K562 (cell line): ENCODE measurements around the gene HNRNPA3. TPM values are rescaled to one million over a fixed set of nuclear protein-coding genes. Genes with fewer than 3 reads are reported as not detected.

ENCODE experiments used
- ARNT ChIP-seq, 2 experiments: fragments of 450-650 bp; IDR thresholded peaks; 2 replicates each; pipeline ENCODE4 v1.6.1; 2016; ENCODE audit warnings: mild to moderate bottlenecking in 1 of 2
- ATF2 ChIP-seq: sonication (generic); formaldehyde crosslinking; IDR thresholded peaks from 2 replicates; pipeline ENCODE4 v1.8.1; 2022; ENCODE audit warnings: missing genetic modification reagents
- CREB1 ChIP-seq, 2 experiments: sonication (generic) in 1 of 2; formaldehyde crosslinking in 1 of 2; IDR thresholded peaks; 2 replicates each; pipeline versions ENCODE4 v1.6.1 to v1.8.0; 2012 to 2022; ENCODE audit warnings: inconsistent platforms in 1 of 2, mild to moderate bottlenecking in 1 of 2, missing genetic modification reagents in 1 of 2, moderate library complexity in 1 of 2
- DDX20 ChIP-seq: fragments of 450-650 bp; IDR thresholded peaks from 2 replicates; pipeline ENCODE4 v1.6.1; 2016; ENCODE audit warnings: missing genetic modification characterization, low read depth, mild to moderate bottlenecking, missing compliant biosample characterization, moderate library complexity
- E2F1 ChIP-seq: sonication (generic); formaldehyde crosslinking; IDR thresholded peaks from 2 replicates; pipeline ENCODE4 v1.8.1; 2023; ENCODE audit warnings: mild to moderate bottlenecking, missing genetic modification reagents, moderate library complexity
- EP400 ChIP-seq: fragments of 450-650 bp; IDR thresholded peaks from 2 replicates; pipeline ENCODE4 v1.6.1; 2017; ENCODE audit warnings: antibody characterized with exemption, mild to moderate bottlenecking, moderate library complexity
- ETV5 ChIP-seq: sonication (generic); formaldehyde crosslinking; IDR thresholded peaks from 2 replicates; pipeline ENCODE4 v1.4.0; 2020; ENCODE audit warnings: low read depth, mild to moderate bottlenecking, missing genetic modification reagents
- EWSR1 ChIP-seq: fragments of 450-650 bp; IDR thresholded peaks from 2 replicates; pipeline ENCODE4 v1.6.1; 2018; ENCODE audit warnings: borderline replicate concordance, mild to moderate bottlenecking, low read depth, moderate library complexity; ENCODE audit not compliant: partially characterized antibody
- FIP1L1 ChIP-seq: fragments of 200-400 bp; formaldehyde crosslinking; IDR thresholded peaks from 2 replicates; pipeline ENCODE4 v1.6.1; 2018; ENCODE audit warnings: mild to moderate bottlenecking, low read depth, low read length; ENCODE audit not compliant: poor library complexity, severe bottlenecking
- GABPA ChIP-seq: fragments of 200-800 bp; sonication (Bioruptor generic); conservative IDR thresholded peaks from 2 replicates; pipeline ENCODE4 v1.6.1; 2016; ENCODE audit warnings: low read depth, missing genetic modification characterization, missing compliant biosample characterization
- GATAD2B ChIP-seq: fragments of 450-650 bp; IDR thresholded peaks from 2 replicates; pipeline ENCODE4 v1.6.1; 2017; ENCODE audit warnings: mild to moderate bottlenecking, borderline replicate concordance
- HCFC1 ChIP-seq: IDR thresholded peaks from 2 replicates; pipeline ENCODE4 v1.6.1; 2012; ENCODE audit warnings: low read depth, low read length, improper control_type of control experiment
- KDM1A ChIP-seq, 2 experiments: fragments of 450-650 bp; IDR thresholded peaks; 2 replicates each; pipeline ENCODE4 v1.6.1; 2016; ENCODE audit warnings: mild to moderate bottlenecking in 2 of 2
- NRF1 ChIP-seq, 2 experiments: fragments of 450-650 bp; IDR thresholded peaks in 1 of 2; conservative IDR thresholded peaks in 1 of 2; 2 replicates each; pipeline ENCODE4 v1.6.1; 2014; ENCODE audit warnings: mild to moderate bottlenecking in 2 of 2
- POU5F1 ChIP-seq: fragments of 150-350 bp; IDR thresholded peaks from 2 replicates; pipeline ENCODE4 v1.6.1; 2014; ENCODE audit warnings: borderline replicate concordance, low read length, low read depth, mild to moderate bottlenecking; ENCODE audit not compliant: partially characterized antibody
- PRPF4 ChIP-seq: fragments of 200-400 bp; formaldehyde crosslinking; IDR thresholded peaks from one replicate; pipeline ENCODE4 v1.6.1; 2017; ENCODE audit warnings: low read length, low read depth, mild to moderate bottlenecking; ENCODE audit not compliant: insufficient read depth, poor library complexity, severe bottlenecking
- RBM25 ChIP-seq: fragments of 200-400 bp; formaldehyde crosslinking; IDR thresholded peaks from 2 replicates; pipeline ENCODE4 v1.6.1; 2018; ENCODE audit warnings: low read length, low read depth, moderate library complexity; ENCODE audit not compliant: severe bottlenecking
- RBM39 ChIP-seq: fragments of 200-400 bp; formaldehyde crosslinking; optimal IDR thresholded peaks from 2 replicates; pipeline ENCODE3; 2018; ENCODE audit warnings: low read depth, low read length
- SP2 ChIP-seq: IDR thresholded peaks from 2 replicates; pipeline ENCODE4 v1.6.1; 2011; ENCODE audit warnings: mild to moderate bottlenecking, low read depth, low read length, moderate library complexity; ENCODE audit not compliant: poor library complexity, severe bottlenecking; ENCODE audit errors: extremely low read depth
- ZFPM2 ChIP-seq: fragments of 250-450 bp; sonication (Bioruptor Pico); IDR thresholded peaks from 2 replicates; pipeline ENCODE4 v1.5.1; 2022; ENCODE audit warnings: mild to moderate bottlenecking
- ZNF175 ChIP-seq: fragments of 200-800 bp; sonication (Bioruptor generic); IDR thresholded peaks from 2 replicates; pipeline ENCODE4 v1.6.1; 2016; ENCODE audit warnings: low read depth, mild to moderate bottlenecking, missing genetic modification characterization, missing compliant biosample characterization
- ZNF717 ChIP-seq: fragments of 250-450 bp; sonication (Bioruptor Pico); IDR thresholded peaks from 2 replicates; pipeline ENCODE4 v1.5.0; 2021
- ZNF766 ChIP-seq: fragments of 200-800 bp; sonication (Bioruptor generic); conservative IDR thresholded peaks from 2 replicates; pipeline ENCODE4 v1.6.1; 2016; ENCODE audit warnings: missing genetic modification characterization, missing compliant biosample characterization
- polyA plus RNA-seq, 8 experiments: library from polyadenylated mRNA; depleted of rRNA in 4 of 8; stranded (reverse) in 5 of 8; unstranded in 3 of 8; fragments of >200 nt; fragmentation: Nextera tagmentation in 2 of 8; fragmentation: Illumina TruSeq in 1 of 8; extraction: Ambion mirVana in 2 of 8; extraction: Trizol in 1 of 8; gene quantifications; 2 replicates each; pipeline versions ENCODE4 v1.2.1 to v1.2.3, GENCODE V29; 2011 to 2014; ENCODE audit warnings: inconsistent platforms in 1 of 8, missing spikeins in 1 of 8
- total RNA-seq, 7 experiments: library from RNA; depleted of rRNA in 6 of 7; stranded (reverse); fragments of >200 nt in 6 of 7; fragmentation: Illumina TruSeq in 2 of 7; extraction: Trizol in 2 of 7; gene quantifications; 2 replicates each; pipeline versions ENCODE4 v1.2.1 to v1.2.3, GENCODE V29; 2011 to 2021; ENCODE audit warnings: low replicate concordance in 1 of 7

HNRNPA3 gene
- total and polyA plus RNA-seq, 9 of the 15 experiments (the other 6 are each of a cell fraction or from before 2014, with no cell fraction given) = 72.8 to 428 (median 192) TPM

GRCh38 chr2:177263451-177264208 lies 51.0 kb downstream of the HNRNPA3 start (continued):
- TF ChIP-seq EWSR1 (no peak), ETV5 (CRISPR knock-in tag) (peak; percentile 91), KDM1A (IDR thresholded peaks at IDR 0.05) (peak in 1 of 2 experiments; percentile 66; a peak in 2 of 4 replicates), ZNF766 (CRISPR knock-in tag) (peak; percentile 86; the same call in 1 of the 2 replicates), SP2 (no peak), ZFPM2 (CRISPR knock-in tag) (no peak), ZNF175 (CRISPR knock-in tag) (peak; percentile 75), GATAD2B (peak; percentile 93), RBM25 (peak; percentile 31), HCFC1 (peak; percentile 71), DDX20 (tag) (no peak), E2F1 (CRISPR knock-in tag) (peak; percentile 84), NRF1 (conservative IDR thresholded peaks at IDR 0.05 in 1 of 2, IDR thresholded peaks at IDR 0.05 in 1 of 2) (no peak), GABPA (tag) (peak; percentile 70), FIP1L1 (peak; percentile 99), ARNT (IDR thresholded peaks at IDR 0.05) (peak; percentile 50 to 79; a peak in 2 of 4 replicates), RBM39 (peak; percentile 38), POU5F1 (no peak), ATF2 (CRISPR knock-in tag) (no peak; the same call in 1 of the 2 replicates), CREB1 (IDR thresholded peaks at IDR 0.05) (peak; percentile 75), CREB1 (CRISPR knock-in tag; IDR thresholded peaks at IDR 0.05) (peak; percentile 93), PRPF4 (peak; percentile 96), EP400 (peak; percentile 94), ZNF717 (CRISPR knock-in tag) (0 out of 2 replicates have a peak, but pooled peaks have one; percentile 21)
